ENCODE measurements around the gene UBR1. TPM values are rescaled to one million over a fixed set of nuclear protein-coding genes. Genes with fewer than 3 reads are reported as not detected.

UBR1 gene
- total RNA-seq, 1 experiment from 2014 or later = 22.2 TPM

DNA sequence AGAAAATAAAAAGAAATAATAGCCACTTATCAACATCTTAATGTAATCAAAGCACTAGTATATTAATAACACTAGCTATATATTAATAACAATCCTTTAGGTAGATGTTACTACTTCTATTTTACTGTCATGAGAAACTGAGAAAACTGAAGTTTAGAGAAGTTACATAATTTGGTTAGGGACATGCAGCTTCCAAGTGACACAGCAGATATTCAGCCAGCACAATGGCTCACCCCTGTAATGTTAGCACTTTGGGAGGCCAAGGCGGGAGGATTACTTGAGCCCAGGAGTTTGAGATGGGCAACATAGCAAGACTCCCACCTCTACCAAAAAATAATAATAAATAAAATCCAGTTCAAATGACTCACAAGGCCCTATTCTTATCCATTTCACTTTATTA, 1.9 kb upstream of the UBR1 start:
- Histone ChIP-seq H2BK20ac (ENCODE audit: low read depth, low read length, poor library complexity, severe bottlenecking) (no peak overlapping the region), H3K4ac (ENCODE audit: low read depth, low read length) (no peak overlapping the region), H2BK12ac (ENCODE audit: insufficient read length, low read depth, low read length) (no peak overlapping the region), H3K23me2 (ENCODE audit: insufficient read length, low read depth, low read length, poor library complexity, severe bottlenecking) (peaks cover 8% of the 10 kb centered on the region), H3T11ph (ENCODE audit: low read length) (no peak overlapping the region), H4K20me1 (ENCODE audit: control insufficient read depth, insufficient read depth, insufficient read length) (no peaks in the 10 kb centered on the region), H4K8ac (replicated peaks; ENCODE audit: insufficient read length, low read depth, low read length) (no peak overlapping the region), H3K9ac (ENCODE audit: extremely low read depth, insufficient read length, low read length) (no peak overlapping the region), H3K14ac (ENCODE audit: insufficient read depth, low read length) (no peak overlapping the region), H4K91ac (ENCODE audit: insufficient read length, low read depth, low read length) (no peak overlapping the region), H3K79me2 (ENCODE audit: insufficient read depth, low read length) (peaks cover 1% of the 10 kb centered on the region; the same call in 1 of the 2 replicates), H2BK120ac (ENCODE audit: low read depth, low read length, poor library complexity, severe bottlenecking) (no peak overlapping the region), H3K4me1 (ENCODE audit: insufficient read depth, low read length) (no peaks in the 10 kb centered on the region), H3K4me2 (ENCODE audit: insufficient read depth, insufficient read length, low read length) (no peak overlapping the region), H3K79me1 (ENCODE audit: insufficient read depth, low read depth, low read length, poor library complexity, severe bottlenecking) (peaks cover 3% of the 10 kb centered on the region), H2BK5ac (ENCODE audit: insufficient read length, low read length) (no peak overlapping the region), H3K27me3 (ENCODE audit: insufficient read depth, low read length) (no peaks in the 10 kb centered on the region), H2AK5ac (ENCODE audit: insufficient read length, low read length) (no peak overlapping the region), H4K5ac (ENCODE audit: insufficient read length, low read depth, low read length) (no peak overlapping the region), H3K18ac (ENCODE audit: insufficient read length, low read depth, low read length) (no peak overlapping the region), H3K56ac (ENCODE audit: insufficient read length, low read depth, low read length) (no peak overlapping the region), H3K23ac (ENCODE audit: insufficient read length, low read depth, low read length) (no peak overlapping the region), H2BK15ac (ENCODE audit: low read depth, low read length) (no peak overlapping the region), H2AFZ (ENCODE audit: low read length) (no peak overlapping the region), H3K27ac (ENCODE audit: insufficient read length, low read depth, low read length) (no peak overlapping the region), H3K9me3 (ENCODE audit: control insufficient read depth, low read depth, low read length) (no peaks in the 10 kb centered on the region)
- no peak for TF ChIP-seq CTCF (conservative IDR thresholded peaks at IDR 0.05)
- Mint-ChIP-seq H3K27ac (no peak overlapping the region), H3K9me3 (no peaks in the 10 kb centered on the region), H3K27me3 (ENCODE audit: low read depth) (peaks cover 6% of the 10 kb centered on the region), H3K4me3 (no peak overlapping the region), H3K4me1 (peaks cover 11 to 13% of the 10 kb centered on the region in 2 experiments), H3K36me3 (ENCODE audit: insufficient read depth in 1 of 3, low read depth in 3 of 3) (peaks cover 0 to under 1% (median under 1%) of the 10 kb centered on the region in 3 experiments; a peak in 3 of 7 replicates)
- DNase-seq = no peak
- no CpG with 5 or more reads among the region's 1 CpG for WGBS (ENCODE audit: extremely low coverage, insufficient read length, low lambda C conversion rate)
